ENCODE measurements around the gene BDKRB2.

DNA sequence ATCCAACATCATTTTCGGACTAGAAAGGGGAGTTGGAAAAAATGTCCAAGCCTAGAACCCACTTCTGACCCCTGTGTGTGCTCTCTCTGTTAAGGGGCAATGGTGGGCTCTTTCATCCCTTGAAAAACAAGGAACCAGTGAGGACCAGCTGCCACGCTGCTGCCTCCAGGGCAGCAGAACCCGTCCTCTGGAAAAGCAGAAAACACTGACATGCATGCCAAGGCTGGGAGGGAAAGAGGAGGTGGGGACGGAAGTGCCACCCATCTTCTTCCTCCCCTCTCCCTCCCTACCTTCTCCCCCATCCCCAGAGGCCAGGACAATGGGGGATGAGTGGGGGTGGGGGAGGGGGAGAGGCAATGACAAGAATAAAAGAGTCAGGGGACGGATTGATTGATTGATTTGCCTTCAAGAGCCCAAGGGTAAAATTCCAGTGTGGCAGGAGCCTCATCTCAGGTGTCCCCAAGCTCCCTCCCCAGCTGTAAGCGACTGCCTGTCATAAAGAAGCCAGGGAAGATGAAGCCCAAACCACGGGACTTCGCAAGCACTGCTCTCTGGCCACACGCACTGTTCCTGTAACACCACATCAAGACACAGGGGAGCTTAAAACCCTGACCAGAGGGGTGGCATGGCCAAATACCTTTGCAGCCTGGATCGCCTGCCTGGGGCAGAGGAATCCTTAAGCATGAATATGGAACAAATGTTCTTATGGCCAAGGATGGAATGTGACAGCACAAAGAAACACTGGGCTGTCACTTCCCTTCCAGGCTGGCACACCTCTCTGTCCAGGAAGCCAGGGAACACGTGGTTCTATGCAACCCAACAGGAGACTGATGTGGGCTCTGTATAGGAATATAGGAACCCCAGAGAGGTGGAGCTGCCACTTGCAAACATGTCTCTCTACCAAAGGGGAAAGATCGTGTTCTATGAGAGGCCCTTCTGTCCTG, 38.9 kb upstream of the BDKRB2 start:
- TF ChIP-seq, protein P1, sequence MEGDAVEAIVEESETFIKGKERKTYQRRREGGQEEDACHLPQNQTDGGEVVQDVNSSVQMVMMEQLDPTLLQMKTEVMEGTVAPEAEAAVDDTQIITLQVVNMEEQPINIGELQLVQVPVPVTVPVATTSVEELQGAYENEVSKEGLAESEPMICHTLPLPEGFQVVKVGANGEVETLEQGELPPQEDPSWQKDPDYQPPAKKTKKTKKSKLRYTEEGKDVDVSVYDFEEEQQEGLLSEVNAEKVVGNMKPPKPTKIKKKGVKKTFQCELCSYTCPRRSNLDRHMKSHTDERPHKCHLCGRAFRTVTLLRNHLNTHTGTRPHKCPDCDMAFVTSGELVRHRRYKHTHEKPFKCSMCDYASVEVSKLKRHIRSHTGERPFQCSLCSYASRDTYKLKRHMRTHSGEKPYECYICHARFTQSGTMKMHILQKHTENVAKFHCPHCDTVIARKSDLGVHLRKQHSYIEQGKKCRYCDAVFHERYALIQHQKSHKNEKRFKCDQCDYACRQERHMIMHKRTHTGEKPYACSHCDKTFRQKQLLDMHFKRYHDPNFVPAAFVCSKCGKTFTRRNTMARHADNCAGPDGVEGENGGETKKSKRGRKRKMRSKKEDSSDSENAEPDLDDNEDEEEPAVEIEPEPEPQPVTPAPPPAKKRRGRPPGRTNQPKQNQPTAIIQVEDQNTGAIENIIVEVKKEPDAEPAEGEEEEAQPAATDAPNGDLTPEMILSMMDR (IDR thresholded peaks at IDR 0.05; ENCODE audit: borderline replicate concordance, extremely low read depth, low read length, poor library complexity, severe bottlenecking): no peak
- no peak for TF ChIP-seq EZH2 (IDR thresholded peaks at IDR 0.05; ENCODE audit: borderline replicate concordance, low read depth, low read length, severe bottlenecking)
